GM10248 (cell line): Measurements from ENCODE around the gene RAP1GDS1.
"Not testable (repeated sequence)": the region's sequence is repeated elsewhere in the genome, so short reads cannot be mapped to it uniquely, and the experiment has no call there.

Experiments used
- CTCF ChIA-PET: fragments of 300-600 bp; sonication (Branson Sonifier 250); formaldehyde crosslinking; extraction: SDS; loops from one replicate; lab custom pipeline; 2021; ENCODE audit warnings: antibody characterized with exemption; lab: Yijun Ruan, JAX
- POLR2A ChIA-PET: fragments of 350-650 bp; sonication (Branson Sonifier 250); formaldehyde crosslinking; extraction: SDS; loops from one replicate; lab custom pipeline; 2020; ENCODE audit warnings: antibody characterized with exemption; lab: Yijun Ruan, JAX
- DNase-seq: peaks from one replicate; pipeline ENCODE4 v3.0.0; 2012; ENCODE audit errors: extremely low spot score
- CTCF ChIP-seq: IDR thresholded peaks from 2 replicates; pipeline ENCODE4 v1.5.1; 2012; ENCODE audit warnings: mild to moderate bottlenecking, low read depth; ENCODE audit errors: extremely low read depth, missing control alignments, control extremely low read depth

RAP1GDS1 gene

GRCh38 chr4:98448908-98449307 lies 187.7 kb downstream of the RAP1GDS1 start:
- no peak for DNase-seq
- CTCF ChIA-PET, result interaction anchor here (1.2 kb wide), 1 partner anchor 19 kb away, joined by 6 read pairs; no protein-coding TSS in a partner anchor
- POLR2A ChIA-PET, result no interaction called here
- TF ChIP-seq CTCF, result no peak

GRCh38 chr4:98452091-98452490 lies 190.9 kb downstream of the RAP1GDS1 start:
- no peak for TF ChIP-seq CTCF
- DNase-seq, result no peak
- POLR2A ChIA-PET, result no interaction called here
- CTCF ChIA-PET, result interaction anchor here (0.7 to 3.3 kb wide), 4 partner anchors 9 to 15 kb away, joined by 3 to 22 read pairs (median 3); no protein-coding TSS in a partner anchor

GRCh38 chr4:98457422-98457821 lies 196.2 kb downstream of the RAP1GDS1 start:
- POLR2A ChIA-PET, DNase-seq: not testable (repeated sequence)
- CTCF ChIA-PET, result interaction anchor here (3.0 kb wide), 1 partner anchor 10 kb away, joined by 14 read pairs; no protein-coding TSS in a partner anchor

- DNase-seq, POLR2A ChIA-PET: not testable (repeated sequence)
- CTCF ChIA-PET, result interaction anchor here (0.9 kb wide), 1 partner anchor 9 kb away, joined by 3 read pairs; no protein-coding TSS in a partner anchor
Observed at GRCh38 chr4:98461121-98461865, 200.1 kb downstream of the RAP1GDS1 start.

- ChIA-PET POLR2A (no interaction called here), CTCF (no interaction called here)
- TF ChIP-seq CTCF, result no peak
- DNase-seq, result no peak
Observed at GRCh38 chr4:98462487-98462886, 201.3 kb downstream of the RAP1GDS1 start.

GRCh38 chr4:98466868-98467599 lies 205.8 kb downstream of the RAP1GDS1 start:
- DNase-seq, result no peak
- CTCF ChIA-PET, result interaction anchor here (0.8 to 3.4 kb wide), 26 partner anchors 9 to 938 kb away, joined by 3 to 37 read pairs (median 4); partner anchors contain the start of gene METAP1
- POLR2A ChIA-PET, result no interaction called here
- TF ChIP-seq CTCF, result no peak

GRCh38 chr4:98467627-98468072 lies 206.5 kb downstream of the RAP1GDS1 start:
- peak; percentile 76 for DNase-seq
- peak; percentile 81 for TF ChIP-seq CTCF
- CTCF ChIA-PET, result interaction anchor here (0.6 to 3.4 kb wide), 37 partner anchors 9 to 937 kb away, joined by 3 to 37 read pairs (median 4); partner anchors contain the start of gene METAP1
- POLR2A ChIA-PET, result no interaction called here
